ENCODE data around the gene HSP90AB1.

HSP90AB1 gene

DNA sequence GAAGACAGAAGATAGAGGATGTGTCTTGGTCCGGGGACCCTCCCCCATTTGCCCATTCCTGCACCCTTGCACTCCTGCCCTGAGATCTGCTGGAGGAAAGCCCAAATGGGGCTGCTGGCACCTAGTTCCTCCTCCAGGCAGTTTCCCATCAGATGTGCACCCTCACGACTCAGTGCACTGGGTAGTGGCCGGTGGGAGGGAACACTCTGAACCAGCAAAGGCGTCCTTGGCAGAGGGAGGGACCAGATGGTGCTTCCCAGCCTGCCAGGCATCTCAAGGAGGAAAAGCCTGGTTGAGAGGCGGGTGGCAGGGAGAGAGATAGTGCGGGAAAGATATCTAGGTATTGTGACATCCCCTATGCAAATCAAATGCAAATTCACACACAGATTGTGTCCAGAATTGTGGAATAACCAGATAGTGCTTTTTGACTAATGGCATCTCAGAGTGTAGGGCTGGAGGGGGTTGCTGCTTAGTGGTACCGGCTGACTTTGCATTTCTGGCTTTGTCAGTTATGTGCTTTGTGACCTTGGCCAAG is 42.9 kb downstream of the HSP90AB1 start:
- no peak for DNase-seq (ENCODE audit: low read depth)

DNA sequence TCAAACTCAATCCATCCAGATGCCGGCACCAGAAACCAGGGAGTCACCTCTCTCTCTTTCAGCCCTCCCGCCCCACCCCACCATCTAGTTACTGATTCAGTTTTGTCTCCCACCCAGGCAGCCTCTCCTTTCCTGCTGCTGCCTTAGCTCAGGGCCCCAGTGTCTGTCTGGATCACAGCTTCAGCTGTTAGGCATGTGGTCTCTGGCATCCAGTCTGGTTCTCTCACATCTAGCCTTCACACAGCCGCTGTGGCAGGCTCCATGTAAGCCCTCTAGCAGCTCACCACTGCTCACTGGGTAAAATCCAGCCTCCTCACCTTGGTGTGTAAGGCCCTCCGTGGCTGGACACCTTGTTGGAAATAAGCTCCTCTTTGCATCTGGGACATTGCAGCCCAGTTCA is 44.9 kb downstream of the HSP90AB1 start:
- no peak for DNase-seq (ENCODE audit: low read depth)

DNA sequence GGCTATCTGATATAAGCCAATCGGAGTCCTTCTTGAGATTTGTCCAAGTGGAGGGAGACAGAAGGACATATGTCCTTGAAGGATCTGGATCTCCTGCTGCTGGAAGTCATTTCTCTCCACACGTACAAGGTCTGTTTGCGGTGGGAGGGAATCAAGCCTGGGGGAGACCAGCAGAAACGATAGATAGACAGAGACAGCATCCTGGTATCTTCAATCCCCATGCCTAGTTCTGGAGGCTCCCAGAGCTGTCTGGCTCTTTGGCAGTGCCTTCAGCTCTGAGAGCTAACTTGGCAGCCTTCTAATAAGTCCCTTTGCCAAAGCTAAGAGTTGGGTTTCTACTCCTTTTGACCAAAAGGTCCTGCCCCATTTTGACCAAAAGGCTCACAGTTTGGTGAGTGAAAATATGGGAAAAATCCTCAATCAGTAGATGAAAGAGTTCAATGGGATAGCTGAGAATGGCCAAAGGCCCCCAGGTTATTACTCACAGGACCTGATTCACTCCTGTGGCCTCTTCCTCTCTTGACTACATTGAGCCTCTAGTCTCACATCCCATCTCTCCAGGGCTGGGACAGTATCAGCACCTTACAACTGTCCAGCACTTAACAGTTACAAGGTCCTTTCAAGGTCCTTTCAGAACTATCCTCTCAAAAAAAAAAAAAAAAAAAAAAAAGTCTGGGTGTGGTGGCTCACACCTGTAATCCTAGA is 45.9 kb downstream of the HSP90AB1 start:
- no peak for DNase-seq (ENCODE audit: low read depth)

DNA sequence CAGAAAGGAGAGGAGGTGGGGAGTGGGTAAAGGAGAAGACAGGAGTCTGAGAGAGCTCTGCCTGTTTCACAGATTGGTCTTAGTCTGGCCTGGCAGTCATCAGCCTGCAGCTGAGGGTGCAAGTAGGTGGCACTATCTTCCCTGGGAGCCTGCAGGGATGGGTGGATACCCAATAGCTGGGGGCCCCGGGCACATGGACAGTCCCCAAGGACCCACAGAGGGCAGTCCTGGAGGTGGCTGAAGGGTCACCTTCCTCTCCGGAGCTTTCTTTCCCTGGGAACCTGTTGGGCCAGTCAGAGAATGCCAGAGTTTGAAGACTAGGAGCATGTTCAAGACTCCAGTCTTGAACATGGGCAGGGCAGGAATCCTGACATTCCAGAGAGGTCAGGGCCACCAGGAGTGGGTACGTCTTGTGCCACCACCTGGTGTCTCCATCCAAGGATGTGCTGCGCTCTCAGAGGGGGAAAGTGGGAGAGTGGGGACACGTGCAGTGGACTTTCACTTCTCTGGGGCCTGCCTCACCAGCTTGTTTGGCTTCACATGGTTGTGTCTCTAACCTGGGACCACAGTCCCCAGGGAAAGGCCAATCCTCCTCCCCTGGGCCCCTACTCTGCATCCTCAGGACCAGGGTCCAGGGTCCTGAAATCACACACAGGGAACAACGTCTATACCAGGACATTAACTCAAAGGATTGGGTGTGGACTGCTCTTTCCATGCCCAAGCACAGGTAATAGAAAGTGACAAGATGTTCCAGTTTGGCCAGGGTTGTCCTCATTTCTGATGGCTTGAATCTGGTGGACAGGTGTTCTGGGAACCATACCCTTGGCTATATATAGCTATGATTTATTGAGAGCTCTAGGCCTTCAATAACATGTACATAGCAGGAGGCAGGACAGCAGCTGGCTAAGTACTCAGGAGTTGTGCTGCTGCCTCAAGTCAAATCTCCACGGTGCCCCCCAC is 48.2 kb downstream of the HSP90AB1 start:
- DNase-seq (ENCODE audit: low read depth): no peak

DNA sequence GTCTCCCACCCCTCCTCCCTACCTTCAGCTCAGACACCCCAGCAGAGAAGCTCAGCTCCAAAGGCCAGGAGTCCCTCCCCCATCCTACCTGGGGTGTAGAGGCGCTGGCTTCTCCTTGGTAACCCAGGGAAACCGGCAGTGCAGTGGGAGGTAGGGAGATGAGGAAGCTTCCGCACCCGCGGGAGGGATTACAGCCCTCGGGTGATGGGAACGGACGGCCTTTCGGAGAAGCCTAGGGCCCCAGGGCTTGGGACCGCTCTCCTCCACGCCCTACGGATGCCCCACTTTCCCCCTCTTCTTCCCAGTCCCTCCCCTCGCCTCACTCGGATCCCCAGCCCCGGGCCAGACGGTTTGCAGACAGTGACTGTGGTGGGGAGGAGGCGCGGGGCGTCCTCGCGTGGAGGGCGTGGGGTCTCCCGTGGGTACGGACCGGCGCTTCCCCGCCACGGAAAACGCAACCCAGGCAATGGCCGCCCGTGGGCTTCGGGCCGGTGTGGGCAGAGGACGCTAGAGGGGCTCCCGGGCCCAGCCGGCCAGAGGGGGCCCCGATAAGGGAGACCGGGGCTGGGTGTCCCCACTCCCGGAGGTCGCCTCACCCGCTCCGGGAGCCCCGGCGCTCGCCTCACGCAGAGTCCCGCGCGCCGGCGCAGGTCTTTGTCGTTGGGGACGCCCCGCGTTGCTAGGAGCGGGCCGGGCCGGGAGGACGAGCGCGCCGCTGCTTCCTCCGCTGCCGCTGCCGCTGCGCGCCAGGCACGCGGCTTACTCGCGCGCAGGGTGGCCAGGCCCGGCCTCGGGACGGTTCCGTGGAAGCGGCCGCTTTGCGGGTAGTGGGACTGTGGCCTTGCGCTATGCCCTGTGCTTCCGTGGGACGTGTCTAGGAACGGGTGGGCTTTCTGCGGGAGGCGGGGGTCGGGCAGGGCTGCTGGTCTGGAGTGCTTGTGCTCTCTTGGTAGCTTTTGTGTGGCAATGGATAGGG is 50.5 kb downstream of the HSP90AB1 start:
- no peak for DNase-seq (ENCODE audit: low read depth)

DNA sequence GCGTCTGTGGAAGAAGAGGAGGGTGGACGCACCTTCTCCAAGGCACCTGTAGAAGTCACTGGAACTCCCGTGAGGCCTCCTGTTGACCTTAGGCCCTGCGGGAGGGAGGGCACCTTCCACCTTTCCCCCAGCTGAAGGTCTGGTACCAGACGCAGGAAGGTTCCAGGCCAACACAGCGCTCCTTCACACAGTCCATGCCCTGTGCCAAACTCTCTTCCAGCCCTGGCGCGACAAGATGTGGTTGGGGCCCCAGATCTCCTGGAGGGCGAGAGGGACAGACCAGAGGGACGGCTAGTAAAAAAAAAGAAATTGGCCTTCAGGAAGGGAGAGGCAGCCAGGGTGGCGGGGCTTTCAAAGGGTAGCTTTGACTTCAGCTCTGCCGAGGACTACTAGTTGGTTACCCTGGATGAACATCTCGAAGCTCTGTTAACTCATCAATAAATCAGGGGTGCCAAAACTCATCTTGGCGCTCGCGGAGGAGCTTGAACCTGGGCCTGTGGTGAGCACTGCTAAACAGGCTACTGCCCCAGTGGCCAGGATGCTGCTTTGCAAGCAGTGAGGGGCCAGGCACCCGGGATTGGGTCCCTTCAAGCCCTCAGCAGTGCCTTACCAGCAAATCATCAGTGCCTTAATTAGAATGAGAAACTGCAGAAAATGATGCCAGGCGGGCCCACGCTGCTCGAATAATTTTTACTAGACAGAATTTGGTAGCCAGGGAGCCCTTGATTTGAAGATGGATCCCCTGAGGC is 51.3 kb downstream of the HSP90AB1 start:
- DNase-seq (ENCODE audit: low read depth): no peak

DNA sequence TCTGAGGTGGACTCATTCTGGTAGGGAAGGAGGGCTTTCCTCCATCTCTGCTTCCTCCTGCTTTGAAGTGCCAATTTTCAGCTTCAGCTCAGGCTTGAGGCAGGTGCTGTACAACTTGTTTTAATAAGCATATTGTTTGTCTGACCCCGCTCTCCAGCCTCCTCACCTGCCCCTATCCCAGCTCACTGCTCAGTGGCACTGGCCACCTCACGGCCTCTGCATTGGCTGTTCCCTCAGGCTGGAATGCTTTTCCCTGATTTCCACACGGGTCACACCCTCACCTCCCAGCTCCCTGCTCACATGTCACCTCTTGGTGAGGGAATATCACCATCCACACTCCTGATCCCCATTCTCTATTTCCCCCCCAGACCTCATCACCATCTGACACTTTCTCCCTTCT is 52.0 kb downstream of the HSP90AB1 start:
- no peak for DNase-seq (ENCODE audit: low read depth)

DNA sequence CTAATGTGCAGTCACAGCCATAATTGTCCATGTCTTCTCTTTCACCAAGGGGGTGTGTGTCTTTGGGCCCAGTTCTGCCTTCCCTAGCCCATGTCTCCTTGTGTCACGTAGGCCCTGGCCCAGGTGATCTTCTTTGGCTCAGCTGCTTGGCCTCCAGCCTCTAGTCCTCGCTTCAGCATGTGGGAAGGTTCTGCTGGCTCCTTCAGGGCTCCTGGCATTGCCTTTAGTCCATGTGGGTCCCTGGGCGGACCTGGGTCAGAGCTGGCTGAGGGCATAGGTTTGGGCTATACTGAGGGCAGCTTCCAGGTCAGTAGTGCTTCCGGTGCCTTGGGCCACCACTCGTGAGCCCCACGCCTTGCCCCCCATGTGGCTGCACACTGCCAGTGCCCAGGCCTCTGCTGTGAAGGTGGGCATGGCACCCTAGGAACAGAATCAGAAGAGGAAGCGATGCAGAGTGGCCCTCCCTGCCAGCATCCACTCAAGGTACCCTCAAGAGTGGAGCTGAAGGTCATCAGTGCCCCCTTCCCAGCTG is 53.5 kb downstream of the HSP90AB1 start:
- DNase-seq (ENCODE audit: low read depth): no peak

DNA sequence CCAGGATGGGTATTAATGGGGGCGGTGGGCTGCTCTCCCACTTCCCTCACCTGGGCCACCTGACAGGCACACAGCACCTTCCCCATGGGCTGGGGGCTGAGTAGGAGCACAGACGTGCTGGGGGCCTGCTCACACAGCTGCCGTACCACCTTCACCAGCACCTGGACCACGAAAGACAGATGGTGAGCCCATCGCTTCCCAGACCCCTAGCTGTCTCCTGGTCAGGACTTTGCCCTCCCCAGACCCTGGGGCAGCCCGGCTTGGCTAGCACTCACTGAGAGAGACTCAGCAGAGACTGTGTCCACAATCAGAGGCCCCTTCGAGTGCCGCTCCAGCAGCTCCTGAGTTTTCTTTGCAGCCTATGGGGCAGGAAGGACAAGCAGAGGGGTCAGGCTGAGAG is 54.2 kb downstream of the HSP90AB1 start:
- no peak for DNase-seq (ENCODE audit: low read depth)

DNA sequence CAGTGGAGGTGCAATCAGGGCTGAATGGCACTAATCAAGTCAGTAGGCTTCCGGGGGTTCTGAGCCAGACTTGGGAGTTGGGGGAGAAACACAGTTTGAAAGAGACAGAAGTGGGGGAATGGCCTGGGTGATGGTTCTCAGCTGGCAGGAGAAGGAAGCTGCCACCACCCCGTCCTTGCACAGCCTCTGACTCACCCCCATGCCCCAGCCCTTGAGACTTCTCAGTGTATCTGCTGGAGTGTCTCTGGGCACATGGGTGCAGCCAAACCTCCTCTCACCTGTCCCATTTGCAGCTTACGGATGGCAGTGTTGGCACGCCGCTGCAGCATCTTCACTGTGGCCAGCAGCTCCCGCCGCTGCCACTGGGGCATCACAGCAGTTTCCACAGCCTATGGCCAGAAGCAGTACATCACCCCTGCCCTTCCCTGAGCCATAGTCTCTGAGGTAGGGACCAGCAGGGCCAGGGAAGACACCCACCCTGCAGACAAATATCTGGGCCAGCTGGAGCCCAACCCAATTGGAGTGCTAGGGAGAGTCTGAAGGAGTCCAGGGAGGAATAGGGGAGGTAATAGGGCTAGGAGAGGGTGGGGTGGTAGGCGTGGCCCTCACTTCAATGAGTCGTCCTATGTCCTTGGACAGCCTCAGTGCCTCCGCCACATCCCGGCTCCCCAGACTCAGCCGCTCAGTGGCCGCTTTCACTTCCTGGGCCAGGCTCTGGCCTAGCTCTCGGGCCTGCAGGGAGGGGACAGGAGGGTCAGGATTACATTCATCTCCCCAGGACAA is 55.1 kb downstream of the HSP90AB1 start:
- no peak for DNase-seq (ENCODE audit: low read depth)

DNA sequence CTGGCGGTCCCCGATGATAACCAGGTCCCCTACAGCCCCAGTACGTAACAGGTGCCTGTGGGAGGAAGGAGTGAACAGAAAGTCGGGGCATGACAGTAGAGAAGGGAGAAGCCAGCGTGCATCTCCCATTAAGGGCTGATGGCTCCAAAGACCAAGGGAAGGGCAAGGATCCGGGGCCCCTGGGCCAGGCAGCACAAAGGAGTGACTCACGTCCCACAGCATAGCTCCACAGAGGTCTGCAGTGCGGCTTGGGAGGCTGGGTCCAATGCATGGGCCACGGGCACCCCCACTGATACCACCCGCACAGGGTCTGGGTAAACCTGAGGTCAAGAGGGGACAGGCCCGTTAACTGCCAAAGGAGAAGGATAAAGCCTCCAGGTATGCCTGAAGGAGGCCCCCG is 56.0 kb downstream of the HSP90AB1 start:
- no peak for DNase-seq (ENCODE audit: low read depth)
